Transverse colon (tissue), 4 donors: ENCODE measurements around the gene TMEM108. TPM values are rescaled to one million over a fixed set of nuclear protein-coding genes. Genes with fewer than 3 reads are reported as not detected.

Source experiments
- DNase-seq: peaks from one replicate; pipeline ENCODE4 v3.0.0-alpha.2; 2019
- H3K27ac ChIP-seq, 4 donors: fragments of 200-600 bp; sonication (generic); 2 replicates each; pipeline ENCODE4 v1.5.1; 2016 to 2018; ENCODE audit warnings: inconsistent platforms in 4 of 4
- H3K27me3 ChIP-seq: fragments of 200-600 bp; sonication (generic); 2 replicates; pipeline ENCODE4 v1.5.1; 2017; ENCODE audit warnings: inconsistent platforms
- H3K36me3 ChIP-seq, 4 donors: fragments of 200-600 bp; sonication (generic); 2 replicates each; pipeline ENCODE4 v1.5.1; 2017 to 2019; ENCODE audit warnings: inconsistent platforms in 4 of 4
- H3K4me1 ChIP-seq, 4 donors: fragments of 200-600 bp; sonication (generic); 2 replicates each; pipeline ENCODE4 v1.5.1; 2017 to 2020; ENCODE audit warnings: inconsistent platforms in 4 of 4
- H3K4me3 ChIP-seq, 4 donors: fragments of 200-600 bp; sonication (generic); 1 replicate in 1 of 4; 2 replicates in 3 of 4; pipeline versions ENCODE4 v1.5.1 to v1.6.1; 2017 to 2019; ENCODE audit warnings: inconsistent platforms in 4 of 4
- H3K9me3 ChIP-seq, 2 donors: fragments of 200-600 bp; sonication (generic); 2 replicates each; pipeline ENCODE4 v1.5.1; 2017 to 2019; ENCODE audit warnings: inconsistent platforms in 2 of 2
- CTCF ChIP-seq, 5 experiments: fragments of 200-600 bp in 3 of 5; fragments of 450-650 bp in 2 of 5; sonication (generic) in 3 of 5; IDR thresholded peaks; 1 replicate in 2 of 5; 2 replicates in 3 of 5; pipeline ENCODE4 v1.5.1; 2016 to 2017; ENCODE audit warnings: antibody characterized with exemption in 5 of 5, inconsistent platforms in 3 of 5, mild to moderate bottlenecking in 2 of 5, moderate library complexity in 1 of 5
- EP300 ChIP-seq: sonication (generic); formaldehyde crosslinking; IDR thresholded peaks from one replicate; pipeline ENCODE4 v1.6.1; 2017; ENCODE audit warnings: antibody characterized with exemption, low read depth
- POLR2A ChIP-seq: fragments of 450-650 bp; IDR thresholded peaks from one replicate; pipeline ENCODE4 v1.6.1; 2016; ENCODE audit warnings: antibody characterized with exemption, mild to moderate bottlenecking, moderate library complexity
- POLR2AphosphoS5 ChIP-seq, 3 donors: sonication (generic); formaldehyde crosslinking; IDR thresholded peaks; one replicate each; pipeline ENCODE4 v1.6.1; 2016; ENCODE audit warnings: antibody characterized with exemption in 3 of 3
- WGBS, 2 donors: methylation state at CpG; one replicate each; pipeline ENCODE4 v1.1.5; 2018; ENCODE audit warnings: low coverage in 1 of 2; 5-methylcytosine and 5-hydroxymethylcytosine counted together
- in situ Hi-C, 4 donors: fragments of 200-750 bp; cut with MboI; loops; one replicate each; pipeline versions ENCODE4 v1.15.0 to v1.15.1; 2017; ENCODE audit warnings: low sequenced_read_pairs in 3 of 4, low pct_ligation_motif_present in 1 of 4, low pct_unique_long_range_greater_than_20kb in 1 of 4
- intact Hi-C: fragments of 100-400 bp; cut with DNase I; formaldehyde crosslinking; loops from one replicate; pipeline ENCODE4 v1.15.1; 2023; ENCODE audit warnings: low total_unique reads
- total RNA-seq, 4 donors: library from RNA; depleted of rRNA; stranded (reverse); fragments of >200 nt; gene quantifications; one replicate each; pipeline ENCODE4 v1.1.0, GENCODE V29; 2016

Gene TMEM108
- total RNA-seq, 4 donors from 2014 or later = 0.14 to 1.4 (median 0.80) TPM; not detected in 1

GRCh38 chr3:133162670-133163305, 124.6 kb downstream of the TMEM108 start:
- H3K4me1 ChIP-seq = no peaks in the 10 kb centered on the region
- no peak for DNase-seq
- H3K4me3 ChIP-seq = no peak overlapping the region
- H3K27ac ChIP-seq = no peak overlapping the region
- no peaks in the 10 kb centered on the region for H3K36me3 ChIP-seq
- H3K27me3 ChIP-seq = no peaks in the 10 kb centered on the region
- H3K9me3 ChIP-seq = no peaks in the 10 kb centered on the region
- TF ChIP-seq EP300 = no peak
- TF ChIP-seq POLR2AphosphoS5 (IDR thresholded peaks at IDR 0.05) = no peak
- TF ChIP-seq CTCF (IDR thresholded peaks at IDR 0.05) = no peak
- no peak for TF ChIP-seq POLR2A
- intact Hi-C loops = no loop called here
- in situ Hi-C loops = no loop called here
- WGBS, 2 donors = 33 to 64% methylated on average over 1 to 3 of the region's 3 CpGs

GRCh38 chr3:133167340-133168024, 129.3 kb downstream of the TMEM108 start:
- TF ChIP-seq CTCF (IDR thresholded peaks at IDR 0.05) (no peak), EP300 (no peak), POLR2A (no peak), POLR2AphosphoS5 (IDR thresholded peaks at IDR 0.05) (no peak)
- no peaks in the 10 kb centered on the region for H3K4me1 ChIP-seq
- H3K9me3 ChIP-seq = no peaks in the 10 kb centered on the region
- DNase-seq = no peak
- WGBS, 2 donors = 97% methylated on average over 35 of the region's 36 CpGs; no CpG with 5 or more reads in 1 of the 2 donors
- intact Hi-C loops = no loop called here
- H3K36me3 ChIP-seq = no peaks in the 10 kb centered on the region
- in situ Hi-C loops = no loop called here
- H3K4me3 ChIP-seq = no peak overlapping the region
- no peak overlapping the region for H3K27ac ChIP-seq
- no peaks in the 10 kb centered on the region for H3K27me3 ChIP-seq

GRCh38 chr3:133168025-133168401, 129.8 kb downstream of the TMEM108 start:
- TF ChIP-seq EP300 = no peak
- DNase-seq = no peak
- Histone ChIP-seq H3K27me3 (no peaks in the 10 kb centered on the region), H3K36me3 (no peaks in the 10 kb centered on the region), H3K4me3 (no peak overlapping the region), H3K4me1 (no peaks in the 10 kb centered on the region), H3K27ac (no peak overlapping the region), H3K9me3 (no peaks in the 10 kb centered on the region)
- in situ Hi-C loops (no loop called here), intact Hi-C loops (no loop called here)
- WGBS, 2 donors = 97% methylated on average over 1 of the region's 1 CpG; no CpG with 5 or more reads in 1 of the 2 donors

GRCh38 chr3:133169331-133170068, 131.3 kb downstream of the TMEM108 start:
- intact Hi-C loops (no loop called here), in situ Hi-C loops (no loop called here)
- WGBS, 2 donors = 88 to 91% methylated on average over 6 of the region's 6 CpGs
- H3K36me3 ChIP-seq = no peaks in the 10 kb centered on the region
- H3K9me3 ChIP-seq = no peaks in the 10 kb centered on the region
- H3K4me3 ChIP-seq = no peak overlapping the region
- no peaks in the 10 kb centered on the region for H3K4me1 ChIP-seq
- no peak overlapping the region for H3K27ac ChIP-seq
- no peak for TF ChIP-seq POLR2AphosphoS5 (IDR thresholded peaks at IDR 0.05)
- TF ChIP-seq CTCF (IDR thresholded peaks at IDR 0.05) = no peak
- TF ChIP-seq POLR2A = no peak
- no peak for TF ChIP-seq EP300
- no peaks in the 10 kb centered on the region for H3K27me3 ChIP-seq
- no peak for DNase-seq
